OCI-LY1 (cell line): ENCODE results near the gene LTO1.

Source experiments
- H2AFZ ChIP-seq: fragments of 200-600 bp; sonication (generic), shearing (Covaris generic); 2 replicates; pipeline ENCODE4 v1.6.0; 2014; ENCODE audit warnings: antibody characterized with exemption, mild to moderate bottlenecking, low read length
- H3F3A ChIP-seq: fragments of 200-600 bp; sonication (generic), shearing (Covaris generic); 2 replicates; pipeline ENCODE4 v1.6.0; 2014; ENCODE audit warnings: mild to moderate bottlenecking, antibody characterized with exemption, low read length, moderate library complexity; ENCODE audit not compliant: insufficient read depth
- H3K27ac ChIP-seq: fragments of 200-600 bp; sonication (generic); 2 replicates; pipeline ENCODE4 v1.5.1; 2014; ENCODE audit warnings: low read length, mixed run types, mild to moderate bottlenecking, low read depth; ENCODE audit not compliant: poor library complexity, severe bottlenecking
- H3K27me3 ChIP-seq: fragments of 200-600 bp; sonication (generic); 2 replicates; pipeline ENCODE4 v1.6.0; 2014; ENCODE audit warnings: antibody characterized with exemption, mild to moderate bottlenecking, low read length, moderate library complexity; ENCODE audit not compliant: insufficient read depth
- H3K36me3 ChIP-seq: fragments of 200-600 bp; sonication (generic); 2 replicates; pipeline ENCODE4 v1.6.1; 2014; ENCODE audit warnings: mild to moderate bottlenecking, antibody characterized with exemption, low read length, moderate library complexity, mixed read lengths; ENCODE audit not compliant: insufficient read depth
- H3K4me1 ChIP-seq: fragments of 200-600 bp; sonication (generic); 2 replicates; pipeline ENCODE4 v1.5.1; 2014; ENCODE audit warnings: mild to moderate bottlenecking, low read length, moderate library complexity; ENCODE audit not compliant: insufficient read depth, severe bottlenecking
- H3K4me2 ChIP-seq: fragments of 200-600 bp; sonication (generic), shearing (Covaris generic); 2 replicates; pipeline ENCODE4 v1.6.1; 2014; ENCODE audit warnings: low read length
- H3K4me3 ChIP-seq: fragments of 200-600 bp; sonication (generic); 2 replicates; pipeline ENCODE4 v1.5.1; 2014; ENCODE audit warnings: low read length, low read depth, mild to moderate bottlenecking, mixed read lengths; ENCODE audit not compliant: poor library complexity, severe bottlenecking
- H3K79me2 ChIP-seq: fragments of 200-600 bp; shearing (Covaris generic); 2 replicates; pipeline ENCODE4 v1.6.1; 2016; ENCODE audit warnings: mixed run types, low read length, mixed read lengths; ENCODE audit not compliant: insufficient read depth
- H3K9ac ChIP-seq: fragments of 200-600 bp; sonication (generic), shearing (Covaris generic); 2 replicates; pipeline ENCODE4 v1.6.1; 2014; ENCODE audit warnings: mild to moderate bottlenecking, low read length, mixed read lengths
- H3K9me2 ChIP-seq: fragments of 200-600 bp; sonication (generic), shearing (Covaris generic); 2 replicates; pipeline ENCODE4 v1.6.1; 2014; ENCODE audit warnings: low read depth, mild to moderate bottlenecking, low read length, mixed read lengths
- H3K9me3 ChIP-seq: fragments of 200-600 bp; shearing (Covaris generic); 2 replicates; pipeline ENCODE4 v1.6.1; 2014; ENCODE audit warnings: low read length, mixed read lengths
- H4K20me1 ChIP-seq: fragments of 200-600 bp; sonication (generic), shearing (Covaris generic); 2 replicates; pipeline ENCODE4 v1.6.0; 2016; ENCODE audit warnings: mild to moderate bottlenecking, low read length; ENCODE audit not compliant: insufficient read depth
- CTCF ChIP-seq: fragments of 200-600 bp; sonication (generic), shearing (Covaris generic); IDR thresholded peaks from 2 replicates; pipeline ENCODE4 v1.5.1; 2017; ENCODE audit warnings: mild to moderate bottlenecking, antibody characterized with exemption, low read length, moderate library complexity, mixed read lengths
- EZH2 ChIP-seq: fragments of 200-600 bp; sonication (generic), shearing (Covaris generic); IDR thresholded peaks from 2 replicates; pipeline ENCODE4 v1.8.0; 2017; ENCODE audit warnings: borderline replicate concordance, mixed run types, mild to moderate bottlenecking, antibody characterized with exemption, low read length, moderate library complexity, mixed read lengths

LTO1 gene

GRCh38 chr11:69664103-69664775 is 10.9 kb downstream of the LTO1 start:
- Histone ChIP-seq H3K4me3 (no peak overlapping the region), H3K79me2 (no peaks in the 10 kb centered on the region), H4K20me1 (no peaks in the 10 kb centered on the region), H3K9ac (no peak overlapping the region), H3K9me2 (no peaks in the 10 kb centered on the region), H3K36me3 (no peaks in the 10 kb centered on the region), H3K4me2 (no peak overlapping the region), H3K27ac (no peak overlapping the region), H3F3A (no peaks in the 10 kb centered on the region), H3K27me3 (no peaks in the 10 kb centered on the region), H3K4me1 (no peaks in the 10 kb centered on the region), H2AFZ (no peak overlapping the region), H3K9me3 (no peaks in the 10 kb centered on the region)
- no peak for TF ChIP-seq CTCF
- TF ChIP-seq EZH2, result no peak

- TF ChIP-seq EZH2 (no peak), CTCF (no peak)
- H3K27ac ChIP-seq, result no peak overlapping the region
- no peaks in the 10 kb centered on the region for H3K79me2 ChIP-seq
- H3K4me2 ChIP-seq, result no peak overlapping the region
- no peaks in the 10 kb centered on the region for H4K20me1 ChIP-seq
- no peak overlapping the region for H2AFZ ChIP-seq
- no peaks in the 10 kb centered on the region for H3F3A ChIP-seq
- H3K9ac ChIP-seq, result no peak overlapping the region
- no peaks in the 10 kb centered on the region for H3K36me3 ChIP-seq
- H3K4me1 ChIP-seq, result no peaks in the 10 kb centered on the region
- H3K9me3 ChIP-seq, result no peaks in the 10 kb centered on the region
- H3K9me2 ChIP-seq, result no peaks in the 10 kb centered on the region
- H3K4me3 ChIP-seq, result no peak overlapping the region
- H3K27me3 ChIP-seq, result no peaks in the 10 kb centered on the region
These were observed 11.8 kb downstream of the LTO1 start for GRCh38 chr11:69663326-69663725.

- no peaks in the 10 kb centered on the region for H3K9me2 ChIP-seq
- no peaks in the 10 kb centered on the region for H3K27me3 ChIP-seq
- TF ChIP-seq CTCF, result no peak
- no peaks in the 10 kb centered on the region for H3K4me1 ChIP-seq
- no peaks in the 10 kb centered on the region for H3F3A ChIP-seq
- no peak overlapping the region for H3K4me2 ChIP-seq
- no peaks in the 10 kb centered on the region for H3K36me3 ChIP-seq
- no peaks in the 10 kb centered on the region for H4K20me1 ChIP-seq
- H3K79me2 ChIP-seq, result no peaks in the 10 kb centered on the region
- H3K9me3 ChIP-seq, result no peaks in the 10 kb centered on the region
- no peak overlapping the region for H3K27ac ChIP-seq
- no peak overlapping the region for H3K4me3 ChIP-seq
- no peak overlapping the region for H2AFZ ChIP-seq
- H3K9ac ChIP-seq, result no peak overlapping the region
These were observed 12.3 kb downstream of the LTO1 start for GRCh38 chr11:69662806-69663205.
